Measurements from ENCODE around the gene SLC36A1.

The SLC36A1 gene

DNA sequence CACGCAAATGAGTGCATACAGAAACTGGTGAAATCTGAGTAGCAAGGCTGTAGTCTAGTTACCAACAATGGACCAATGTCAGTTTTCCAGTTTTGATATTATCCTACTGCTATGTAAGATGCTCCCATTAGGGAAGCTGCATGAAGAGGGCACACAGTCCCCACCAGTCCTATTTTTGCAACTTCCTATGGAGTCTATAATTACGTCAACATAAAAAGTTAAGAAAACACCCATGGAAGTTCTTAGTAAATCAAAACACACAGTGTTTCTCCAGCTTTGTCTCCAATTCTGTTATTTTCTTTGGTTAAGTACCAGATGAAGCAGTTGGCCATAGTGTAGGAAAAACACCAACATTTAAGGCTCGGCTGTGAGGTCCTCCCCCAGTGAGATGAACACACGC, 85.0 kb downstream of the SLC36A1 start:
- no peak for DNase-seq (ENCODE audit: low spot score)
- TF ChIP-seq, protein P1, sequence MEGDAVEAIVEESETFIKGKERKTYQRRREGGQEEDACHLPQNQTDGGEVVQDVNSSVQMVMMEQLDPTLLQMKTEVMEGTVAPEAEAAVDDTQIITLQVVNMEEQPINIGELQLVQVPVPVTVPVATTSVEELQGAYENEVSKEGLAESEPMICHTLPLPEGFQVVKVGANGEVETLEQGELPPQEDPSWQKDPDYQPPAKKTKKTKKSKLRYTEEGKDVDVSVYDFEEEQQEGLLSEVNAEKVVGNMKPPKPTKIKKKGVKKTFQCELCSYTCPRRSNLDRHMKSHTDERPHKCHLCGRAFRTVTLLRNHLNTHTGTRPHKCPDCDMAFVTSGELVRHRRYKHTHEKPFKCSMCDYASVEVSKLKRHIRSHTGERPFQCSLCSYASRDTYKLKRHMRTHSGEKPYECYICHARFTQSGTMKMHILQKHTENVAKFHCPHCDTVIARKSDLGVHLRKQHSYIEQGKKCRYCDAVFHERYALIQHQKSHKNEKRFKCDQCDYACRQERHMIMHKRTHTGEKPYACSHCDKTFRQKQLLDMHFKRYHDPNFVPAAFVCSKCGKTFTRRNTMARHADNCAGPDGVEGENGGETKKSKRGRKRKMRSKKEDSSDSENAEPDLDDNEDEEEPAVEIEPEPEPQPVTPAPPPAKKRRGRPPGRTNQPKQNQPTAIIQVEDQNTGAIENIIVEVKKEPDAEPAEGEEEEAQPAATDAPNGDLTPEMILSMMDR (IDR thresholded peaks at IDR 0.05; ENCODE audit: extremely low read depth, missing control alignments) = no peak

DNA sequence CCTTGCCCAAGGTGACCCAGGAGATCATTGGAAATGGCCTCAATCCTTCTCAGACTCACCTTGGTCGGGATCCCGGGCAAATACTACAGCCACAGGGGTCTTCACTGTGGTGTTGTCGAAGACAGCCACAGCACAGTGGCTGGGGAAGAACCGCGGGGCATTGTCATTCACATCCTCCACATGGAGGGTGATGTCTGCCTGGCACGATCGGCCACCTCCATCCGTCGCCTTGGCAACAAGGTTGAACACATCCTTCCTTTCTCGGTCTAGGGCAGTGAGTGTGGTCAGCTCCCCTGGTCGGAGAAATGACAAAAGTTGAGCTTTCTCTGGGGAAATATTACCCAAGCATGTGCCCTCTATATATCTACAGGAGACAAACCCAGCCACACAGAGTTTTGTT, 86.9 kb downstream of the SLC36A1 start:
- no peak for DNase-seq (ENCODE audit: low spot score)
- TF ChIP-seq, protein P1 (IDR thresholded peaks at IDR 0.05; ENCODE audit: extremely low read depth, missing control alignments) = no peak

DNA sequence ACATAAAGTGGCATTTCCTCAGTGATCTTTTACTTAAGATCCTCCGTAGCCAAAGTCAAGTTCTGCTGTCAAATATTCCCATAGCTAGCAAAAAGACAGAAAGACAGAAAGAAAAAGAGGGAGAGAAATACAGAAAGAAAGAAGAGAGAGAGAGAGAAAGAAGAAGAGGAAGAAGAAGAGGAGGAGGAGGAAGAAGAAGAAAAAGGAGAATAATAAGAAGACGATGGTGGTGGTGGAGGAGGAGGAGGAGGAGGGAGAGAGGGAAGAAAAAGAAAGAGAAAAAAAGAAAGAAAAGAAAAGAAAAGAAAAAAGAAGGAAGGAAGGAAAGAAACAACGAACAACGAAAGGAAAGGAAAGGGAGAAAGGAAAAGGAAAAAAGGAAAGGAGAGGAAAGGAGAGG, 89.6 kb downstream of the SLC36A1 start:
- DNase-seq (ENCODE audit: low spot score) = no peak
- TF ChIP-seq, protein P1 (IDR thresholded peaks at IDR 0.05; ENCODE audit: extremely low read depth, missing control alignments) = no peak

DNA sequence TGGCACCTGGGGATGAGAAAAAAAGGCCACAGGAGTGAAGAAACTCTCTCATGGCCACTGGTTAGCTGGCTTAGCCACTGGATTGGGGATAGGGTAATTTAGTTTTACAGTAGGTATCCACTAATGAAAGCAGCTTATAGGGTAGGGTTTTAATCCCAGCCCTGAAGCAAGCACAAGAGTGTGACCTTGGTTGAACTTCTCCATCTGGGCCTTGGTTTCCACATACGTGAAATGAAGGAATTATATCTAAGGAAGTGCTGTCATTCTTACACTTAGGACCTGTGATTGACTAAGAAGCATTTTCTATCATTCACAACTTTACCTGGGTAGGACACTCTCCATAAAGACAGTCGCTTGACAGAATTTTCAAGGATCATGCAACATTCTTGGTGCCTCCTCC, 94.2 kb downstream of the SLC36A1 start:
- DNase-seq (ENCODE audit: low spot score) = no peak
- TF ChIP-seq, protein P1 (IDR thresholded peaks at IDR 0.05; ENCODE audit: extremely low read depth, missing control alignments) = no peak
